ENCODE data around the gene CYP24A1.

The CYP24A1 gene

GRCh38 chr20:54184071-54184470 is 10.3 kb upstream of the CYP24A1 start:
- H3K4me2 ChIP-seq: no peak overlapping the region
- no peak overlapping the region for H3K4me3 ChIP-seq (IDR thresholded peaks at IDR 0.05; ENCODE audit: insufficient read depth, low read depth, low read length)
- no peaks in the 10 kb centered on the region for H3K27me3 ChIP-seq (ENCODE audit: insufficient read depth, low read depth)
- H2AFZ ChIP-seq (ENCODE audit: low read depth): no peak overlapping the region
- H3K79me2 ChIP-seq (ENCODE audit: insufficient read depth, low read depth): no peaks in the 10 kb centered on the region
- H4K20me1 ChIP-seq (ENCODE audit: insufficient read depth): no peaks in the 10 kb centered on the region
- peaks cover 11% of the 10 kb centered on the region for H3K4me1 ChIP-seq (ENCODE audit: low read depth, poor library complexity, severe bottlenecking)
- TF ChIP-seq, protein P1, sequence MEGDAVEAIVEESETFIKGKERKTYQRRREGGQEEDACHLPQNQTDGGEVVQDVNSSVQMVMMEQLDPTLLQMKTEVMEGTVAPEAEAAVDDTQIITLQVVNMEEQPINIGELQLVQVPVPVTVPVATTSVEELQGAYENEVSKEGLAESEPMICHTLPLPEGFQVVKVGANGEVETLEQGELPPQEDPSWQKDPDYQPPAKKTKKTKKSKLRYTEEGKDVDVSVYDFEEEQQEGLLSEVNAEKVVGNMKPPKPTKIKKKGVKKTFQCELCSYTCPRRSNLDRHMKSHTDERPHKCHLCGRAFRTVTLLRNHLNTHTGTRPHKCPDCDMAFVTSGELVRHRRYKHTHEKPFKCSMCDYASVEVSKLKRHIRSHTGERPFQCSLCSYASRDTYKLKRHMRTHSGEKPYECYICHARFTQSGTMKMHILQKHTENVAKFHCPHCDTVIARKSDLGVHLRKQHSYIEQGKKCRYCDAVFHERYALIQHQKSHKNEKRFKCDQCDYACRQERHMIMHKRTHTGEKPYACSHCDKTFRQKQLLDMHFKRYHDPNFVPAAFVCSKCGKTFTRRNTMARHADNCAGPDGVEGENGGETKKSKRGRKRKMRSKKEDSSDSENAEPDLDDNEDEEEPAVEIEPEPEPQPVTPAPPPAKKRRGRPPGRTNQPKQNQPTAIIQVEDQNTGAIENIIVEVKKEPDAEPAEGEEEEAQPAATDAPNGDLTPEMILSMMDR (conservative IDR thresholded peaks at IDR 0.05; ENCODE audit: low read depth, low read length): no peak
- no peak overlapping the region for H3K27ac ChIP-seq
- H3K36me3 ChIP-seq (ENCODE audit: insufficient read depth): no peaks in the 10 kb centered on the region
- H3K9ac ChIP-seq: no peak overlapping the region

DNA sequence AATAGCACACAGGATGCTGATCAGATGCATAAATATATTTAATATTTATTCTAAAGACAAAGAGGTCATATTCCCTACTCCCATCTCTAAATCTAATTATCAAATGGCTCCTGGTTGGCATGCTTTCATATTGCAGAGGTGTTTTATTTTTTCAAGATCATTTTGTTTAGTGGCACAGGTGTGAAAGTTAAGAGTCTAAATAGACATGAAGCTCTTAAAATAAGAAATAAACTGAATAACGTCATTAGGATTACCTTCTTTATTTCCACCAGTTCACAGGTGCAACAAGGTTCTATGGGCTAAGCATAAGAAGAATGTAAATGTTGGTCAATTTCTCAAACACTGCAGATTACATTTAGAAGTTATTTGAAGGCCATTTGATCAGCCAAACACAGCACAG is 7.1 kb upstream of the CYP24A1 start:
- no peaks in the 10 kb centered on the region for H3K36me3 ChIP-seq (ENCODE audit: insufficient read depth)
- H2AFZ ChIP-seq (ENCODE audit: low read depth): no peak overlapping the region
- no peak overlapping the region for H3K9ac ChIP-seq
- no peak overlapping the region for H3K4me2 ChIP-seq
- peaks cover 11% of the 10 kb centered on the region for H3K4me1 ChIP-seq (ENCODE audit: low read depth, poor library complexity, severe bottlenecking)
- TF ChIP-seq, protein P1 (conservative IDR thresholded peaks at IDR 0.05; ENCODE audit: low read depth, low read length): no peak
- no peak overlapping the region for H3K27ac ChIP-seq
- no peaks in the 10 kb centered on the region for H4K20me1 ChIP-seq (ENCODE audit: insufficient read depth)
- no peak overlapping the region for H3K4me3 ChIP-seq (IDR thresholded peaks at IDR 0.05; ENCODE audit: insufficient read depth, low read depth, low read length)
- no peaks in the 10 kb centered on the region for H3K27me3 ChIP-seq (ENCODE audit: insufficient read depth, low read depth)
- H3K79me2 ChIP-seq (ENCODE audit: insufficient read depth, low read depth): no peaks in the 10 kb centered on the region

DNA sequence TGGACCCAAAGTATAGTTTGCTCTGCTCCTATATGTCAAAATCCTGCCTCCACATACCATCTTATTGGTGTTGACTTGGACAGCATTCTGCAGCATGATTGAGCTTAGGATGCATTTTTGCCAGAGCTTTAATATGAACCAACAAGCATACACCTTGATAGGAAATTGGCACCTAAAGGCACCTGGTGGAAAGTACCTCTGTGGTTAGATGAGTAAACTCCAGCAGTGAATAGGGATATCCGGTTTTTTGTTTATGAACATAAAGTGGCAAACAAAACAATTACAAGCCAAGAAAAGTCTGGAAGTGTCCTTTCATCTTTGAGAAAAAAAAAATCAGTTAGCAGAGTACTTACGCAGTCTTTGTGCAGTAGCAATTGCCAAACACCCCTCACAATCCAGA is 6.2 kb upstream of the CYP24A1 start:
- Histone ChIP-seq H3K27ac (no peak overlapping the region), H2AFZ (ENCODE audit: low read depth) (no peak overlapping the region), H3K36me3 (ENCODE audit: insufficient read depth) (no peaks in the 10 kb centered on the region), H3K4me3 (IDR thresholded peaks at IDR 0.05; ENCODE audit: insufficient read depth, low read depth, low read length) (no peak overlapping the region), H3K4me1 (ENCODE audit: low read depth, poor library complexity, severe bottlenecking) (peaks cover 11% of the 10 kb centered on the region), H3K27me3 (ENCODE audit: insufficient read depth, low read depth) (no peaks in the 10 kb centered on the region), H3K9ac (no peak overlapping the region), H4K20me1 (ENCODE audit: insufficient read depth) (no peaks in the 10 kb centered on the region), H3K79me2 (ENCODE audit: insufficient read depth, low read depth) (no peaks in the 10 kb centered on the region), H3K4me2 (no peak overlapping the region)
- TF ChIP-seq, protein P1 (conservative IDR thresholded peaks at IDR 0.05; ENCODE audit: low read depth, low read length): no peak

DNA sequence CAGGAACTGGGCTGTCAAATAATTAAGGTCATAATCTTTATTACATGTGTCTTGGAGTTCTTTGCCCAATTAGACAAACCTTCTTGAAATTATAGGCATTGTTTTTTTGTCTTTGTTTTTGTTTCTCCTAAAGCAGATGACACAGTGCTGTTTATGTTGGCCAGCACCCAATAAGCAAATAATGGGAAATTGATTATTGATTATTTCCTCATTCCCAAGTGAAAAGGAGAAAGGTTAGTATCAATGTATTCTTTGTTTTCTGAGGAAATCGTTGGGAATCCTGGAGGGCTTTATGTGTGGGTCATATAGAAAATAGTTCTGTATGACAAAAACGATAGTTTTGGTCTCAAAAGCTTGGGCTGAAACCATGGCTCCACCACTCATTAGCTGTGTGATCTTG is 4.5 kb upstream of the CYP24A1 start:
- no peak overlapping the region for H3K4me2 ChIP-seq
- H3K27me3 ChIP-seq (ENCODE audit: insufficient read depth, low read depth): no peaks in the 10 kb centered on the region
- no peaks in the 10 kb centered on the region for H3K36me3 ChIP-seq (ENCODE audit: insufficient read depth)
- H3K27ac ChIP-seq: no peak overlapping the region
- no peak overlapping the region for H3K4me3 ChIP-seq (IDR thresholded peaks at IDR 0.05; ENCODE audit: insufficient read depth, low read depth, low read length)
- TF ChIP-seq, protein P1 (conservative IDR thresholded peaks at IDR 0.05; ENCODE audit: low read depth, low read length): no peak
- H3K4me1 ChIP-seq (ENCODE audit: low read depth, poor library complexity, severe bottlenecking): peaks cover 11% of the 10 kb centered on the region
- no peaks in the 10 kb centered on the region for H3K79me2 ChIP-seq (ENCODE audit: insufficient read depth, low read depth)
- no peaks in the 10 kb centered on the region for H4K20me1 ChIP-seq (ENCODE audit: insufficient read depth)
- H2AFZ ChIP-seq (ENCODE audit: low read depth): no peak overlapping the region
- H3K9ac ChIP-seq: no peak overlapping the region

Data from KMS-11 (cell line).